GOT3 (cell line): Measurements from ENCODE around the gene GLOD4.
"Not testable (repeated sequence)": the region's sequence is repeated elsewhere in the genome, so short reads cannot be mapped to it uniquely, and the experiment has no call there.

Experiments used
- DNase-seq: peaks from one replicate; lab custom pipeline; 2025; ENCODE audit warnings: mixed read lengths; lab: John Stamatoyannopoulos, UW

Gene GLOD4

GRCh38 chr17:774313-774584 lies 7.8 kb downstream of the GLOD4 start:
- no peak for DNase-seq

- no peak for DNase-seq
Measured at GRCh38 chr17:773467-774312, 8.4 kb downstream of the GLOD4 start.

- no peak for DNase-seq
Measured at GRCh38 chr17:773016-773415, 9.1 kb downstream of the GLOD4 start.

GRCh38 chr17:767076-767475 lies 15.0 kb downstream of the GLOD4 start:
- no peak for DNase-seq

- no peak for DNase-seq
Measured at GRCh38 chr17:760371-760770, 21.7 kb downstream of the GLOD4 start.

- no peak for DNase-seq
Measured at GRCh38 chr17:759964-760363, 22.1 kb downstream of the GLOD4 start.

- DNase-seq, result not testable (repeated sequence)
Measured at GRCh38 chr17:756010-756567, 26.0 kb downstream of the GLOD4 start.

- not testable (repeated sequence) for DNase-seq
Measured at GRCh38 chr17:755319-755961, 26.6 kb downstream of the GLOD4 start.

GRCh38 chr17:753418-753817 lies 28.7 kb downstream of the GLOD4 start:
- DNase-seq, result no peak

- DNase-seq, result no peak
Measured at GRCh38 chr17:752620-753219, 29.4 kb downstream of the GLOD4 start.

GRCh38 chr17:752002-752619 lies 30.0 kb downstream of the GLOD4 start, which contains the start of gene GEMIN4:
Gene GEMIN4, minus strand, starts transcription at chr17:752264. Its CDS starts 122 bp downstream, at chr17:752142.
- peak; percentile 63 for DNase-seq

- DNase-seq, result no peak
Measured at GRCh38 chr17:751269-752001, 30.6 kb downstream of the GLOD4 start.

GRCh38 chr17:750431-751037 lies 31.5 kb downstream of the GLOD4 start:
- no peak for DNase-seq

GRCh38 chr17:749359-749758 lies 32.7 kb downstream of the GLOD4 start:
- DNase-seq, result not testable (repeated sequence)

GRCh38 chr17:748604-749003 lies 33.5 kb downstream of the GLOD4 start:
- DNase-seq, result not testable (repeated sequence)

GRCh38 chr17:746783-747629 lies 35.1 kb downstream of the GLOD4 start:
- no peak for DNase-seq

- DNase-seq, result no peak
Measured at GRCh38 chr17:746181-746580, 35.9 kb downstream of the GLOD4 start.

GRCh38 chr17:745406-745805 lies 36.7 kb downstream of the GLOD4 start:
- DNase-seq, result no peak

GRCh38 chr17:744937-745336 lies 37.1 kb downstream of the GLOD4 start:
- no peak for DNase-seq

- DNase-seq, result no peak
Measured at GRCh38 chr17:743139-743538, 38.9 kb downstream of the GLOD4 start.
